ENCODE data around the gene SLC12A7. TPM values are rescaled to one million over a fixed set of nuclear protein-coding genes. Genes with fewer than 3 reads are reported as not detected.

The SLC12A7 gene
- total and polyA plus RNA-seq, 9 of the 15 experiments (the other 6 are each of a cell fraction or from before 2014, with no cell fraction given): 0.01 to 3.1 (median 0.56) TPM

DNA sequence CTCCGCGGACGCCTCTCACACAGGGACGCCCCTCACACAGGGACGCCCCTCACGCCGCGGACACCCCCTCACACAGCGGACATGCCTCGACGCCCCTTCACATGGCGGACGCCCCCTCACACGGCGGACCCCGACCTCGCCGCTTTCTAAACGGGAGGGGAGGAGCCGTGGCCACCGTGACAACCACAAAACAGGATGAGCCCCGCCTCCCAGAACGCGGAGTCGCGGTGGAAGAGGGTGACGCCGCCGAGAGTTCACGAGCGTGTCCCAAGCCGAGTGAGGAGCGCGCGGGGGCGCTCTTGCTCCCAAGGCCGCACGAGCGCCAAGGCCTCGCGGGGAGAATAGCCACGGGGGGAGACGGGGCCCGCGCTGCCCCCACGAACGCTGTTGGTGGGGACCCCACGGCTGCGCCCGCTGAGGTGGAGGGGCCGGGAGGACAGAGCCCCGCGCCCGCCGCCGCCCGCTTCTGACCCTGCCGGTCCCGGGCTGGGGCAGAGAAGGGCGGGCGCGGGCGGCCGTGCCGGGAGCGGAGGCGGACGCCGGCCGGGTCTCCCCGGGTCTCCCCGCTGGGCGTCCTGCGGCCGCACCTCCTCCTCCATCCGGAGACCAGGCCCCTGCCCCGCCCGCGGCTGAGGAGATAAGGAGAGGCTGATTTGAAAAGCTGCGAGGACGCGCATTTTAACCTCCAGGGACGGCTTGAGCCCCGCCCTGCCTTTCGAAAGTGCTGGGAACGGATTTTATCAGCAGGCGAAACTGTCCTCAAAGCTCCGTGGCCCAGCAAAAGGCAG, 107.2 kb downstream of the SLC12A7 start (continued):
- TF ChIP-seq CTCF (IDR thresholded peaks at IDR 0.05 in 2 of 3, conservative IDR thresholded peaks at IDR 0.05 in 1 of 3; ENCODE audit: insufficient read depth in 2 of 3, low read depth in 1 of 3, low read length in 3 of 3): peak; percentile 56 to 66 (median 57)
- no peak for TF ChIP-seq POLR3G (IDR thresholded peaks at IDR 0.05; ENCODE audit: extremely low read depth, insufficient read length, insufficient replicate concordance)
- TF ChIP-seq NFIC (IDR thresholded peaks at IDR 0.05): 0 out of 2 replicates have a peak, but pooled peaks have one; percentile 2
- peak; percentile 43; the same call in 1 of the 2 replicates for TF ChIP-seq REST (IDR thresholded peaks at IDR 0.05; ENCODE audit: borderline replicate concordance)
- TF ChIP-seq REST (CRISPR knock-in tag; IDR thresholded peaks at IDR 0.05; ENCODE audit: low read depth): no peak
- peak; percentile 49; the same call in 1 of the 2 replicates for TF ChIP-seq GATAD2B (IDR thresholded peaks at IDR 0.05; ENCODE audit: borderline replicate concordance)
- TF ChIP-seq CBX1 (IDR thresholded peaks at IDR 0.05; ENCODE audit: low read depth): 0 out of 2 replicates have a peak, but pooled peaks have one; percentile 43
- no peak for TF ChIP-seq SPI1 (IDR thresholded peaks at IDR 0.05; ENCODE audit: borderline replicate concordance, low read depth, low read length)
- TF ChIP-seq CTBP1 (IDR thresholded peaks at IDR 0.05; ENCODE audit: borderline replicate concordance): peak; percentile 92; the same call in 1 of the 2 replicates
- no peak for TF ChIP-seq CAMTA2 (CRISPR knock-in tag; conservative IDR thresholded peaks at IDR 0.05)
- peak in 1 of 2 experiments; percentile 75 for TF ChIP-seq E2F6 (IDR thresholded peaks at IDR 0.05; ENCODE audit: borderline replicate concordance in 1 of 2, extremely low read depth in 1 of 2, insufficient read depth in 1 of 2, insufficient read length in 1 of 2, low read depth in 1 of 2, low read length in 1 of 2, poor library complexity in 1 of 2, severe bottlenecking in 1 of 2)
- peak; percentile 45; the same call in 1 of the 2 replicates for TF ChIP-seq BHLHE40 (IDR thresholded peaks at IDR 0.05; ENCODE audit: low read length)
- TF ChIP-seq MAFF (IDR thresholded peaks at IDR 0.05; ENCODE audit: low read length): no peak
- TF ChIP-seq TFAP4 (CRISPR knock-in tag; IDR thresholded peaks at IDR 0.05; ENCODE audit: borderline replicate concordance): peak; percentile 4; the same call in 1 of the 2 replicates
- TF ChIP-seq PHF21A (IDR thresholded peaks at IDR 0.05; ENCODE audit: borderline replicate concordance, low read depth): peak; percentile 38; the same call in 1 of the 2 replicates

All from K562 (cell line).